Nephron (organoid): ENCODE measurements around the gene TACC2.

ENCODE experiments used
- H3K27ac Mint-ChIP-seq, 3 experiments: 2 replicates each; pipeline ENCODE4 v1.8.0; 2020; ENCODE audit warnings: mixed read lengths in 3 of 3, mild to moderate bottlenecking in 2 of 3, moderate library complexity in 1 of 3
- H3K27me3 Mint-ChIP-seq: 2 replicates; pipeline ENCODE4 v1.8.0; 2021; ENCODE audit warnings: low read depth, mild to moderate bottlenecking, moderate library complexity, mixed read lengths
- H3K36me3 Mint-ChIP-seq: 2 replicates; pipeline ENCODE4 v1.8.0; 2020; ENCODE audit warnings: low read depth, mixed read lengths
- H3K4me1 Mint-ChIP-seq: 2 replicates; pipeline ENCODE4 v1.8.0; 2020; ENCODE audit warnings: mixed read lengths
- H3K4me3 Mint-ChIP-seq, 3 experiments: 2 replicates each; pipeline ENCODE4 v1.8.0; 2020; ENCODE audit warnings: mild to moderate bottlenecking in 3 of 3, mixed read lengths in 3 of 3, moderate library complexity in 2 of 3
- H3K9me3 Mint-ChIP-seq: 2 replicates; pipeline ENCODE4 v1.8.0; 2020; ENCODE audit warnings: mixed read lengths
- CTCF ChIP-seq, 3 experiments: fragments of 200-600 bp; sonication (generic); IDR thresholded peaks; one replicate each; pipeline ENCODE4 v1.5.0; 2021; ENCODE audit warnings: antibody characterized with exemption in 3 of 3; ENCODE audit not compliant: unreplicated experiment in 3 of 3

Gene TACC2

GRCh38 chr10:122176232-122177213 lies 187.6 kb downstream of the TACC2 start:
- Mint-ChIP-seq H3K27ac (peak overlapping the region; percentile 43 to 80 (median 45)), H3K36me3 (no peaks in the 10 kb centered on the region), H3K9me3 (no peaks in the 10 kb centered on the region), H3K4me3 (no peak overlapping the region), H3K4me1 (peaks cover 52% of the 10 kb centered on the region), H3K27me3 (no peaks in the 10 kb centered on the region)
- no peak for TF ChIP-seq CTCF (IDR thresholded peaks at IDR 0.05; ENCODE audit: unreplicated experiment in 3 of 3)

GRCh38 chr10:122178655-122179054 lies 189.7 kb downstream of the TACC2 start:
- Mint-ChIP-seq H3K9me3 (no peaks in the 10 kb centered on the region), H3K4me3 (no peak overlapping the region), H3K27ac (peak overlapping the region; percentile 24 to 48 (median 32)), H3K27me3 (no peaks in the 10 kb centered on the region), H3K36me3 (no peaks in the 10 kb centered on the region), H3K4me1 (peaks cover 52% of the 10 kb centered on the region)
- TF ChIP-seq CTCF (IDR thresholded peaks at IDR 0.05; ENCODE audit: unreplicated experiment in 3 of 3): no peak

- Mint-ChIP-seq H3K4me1 (peaks cover 51% of the 10 kb centered on the region), H3K9me3 (no peaks in the 10 kb centered on the region), H3K27me3 (no peaks in the 10 kb centered on the region), H3K4me3 (peak overlapping the region in 1 of 3 experiments; percentile 4), H3K27ac (peak overlapping the region; percentile 33 to 85 (median 84)), H3K36me3 (no peaks in the 10 kb centered on the region)
- no peak for TF ChIP-seq CTCF (IDR thresholded peaks at IDR 0.05; ENCODE audit: unreplicated experiment in 3 of 3)
Measured at GRCh38 chr10:122181041-122181732, 192.2 kb downstream of the TACC2 start.

- no peak for TF ChIP-seq CTCF (IDR thresholded peaks at IDR 0.05; ENCODE audit: unreplicated experiment in 3 of 3)
- no peaks in the 10 kb centered on the region for H3K9me3 Mint-ChIP-seq
- no peak overlapping the region for H3K4me3 Mint-ChIP-seq
- no peaks in the 10 kb centered on the region for H3K36me3 Mint-ChIP-seq
- H3K4me1 Mint-ChIP-seq: peaks cover 48% of the 10 kb centered on the region
- no peaks in the 10 kb centered on the region for H3K27me3 Mint-ChIP-seq
- H3K27ac Mint-ChIP-seq: peak overlapping the region; percentile 33 to 85 (median 84)
Measured at GRCh38 chr10:122181876-122182275, 192.9 kb downstream of the TACC2 start.

- Mint-ChIP-seq H3K36me3 (no peaks in the 10 kb centered on the region), H3K4me1 (peaks cover 48% of the 10 kb centered on the region), H3K9me3 (no peaks in the 10 kb centered on the region), H3K27me3 (no peaks in the 10 kb centered on the region), H3K27ac (peak overlapping the region; percentile 33 to 85 (median 84)), H3K4me3 (no peak overlapping the region)
- TF ChIP-seq CTCF (IDR thresholded peaks at IDR 0.05; ENCODE audit: unreplicated experiment in 3 of 3): no peak
Measured at GRCh38 chr10:122182308-122182707, 193.3 kb downstream of the TACC2 start.
